Activated B cell treated with CpG ODN at 0.5 μM for 24 hours (primary cell): Measurements from ENCODE around the gene SCUBE1. TPM values are rescaled to one million over a fixed set of nuclear protein-coding genes. Genes with fewer than 3 reads are reported as not detected.

Experiments used
- ATAC-seq: fragments of 200-7000 bp; cut with Tn5 transposase; one replicate; pipeline ENCODE4 v1.10.0; 2021; ENCODE audit warnings: low read depth, mild to moderate bottlenecking, moderate library complexity
- CTCF ChIA-PET: fragments of 350-600 bp; sonication (Branson Sonifier 250); formaldehyde crosslinking; loops from one replicate; lab custom pipeline; 2021; ENCODE audit warnings: antibody characterized with exemption; lab: Charles Lee
- POLR2A ChIA-PET: fragments of 350-600 bp; sonication (Branson Sonifier 250); formaldehyde crosslinking; loops from one replicate; lab custom pipeline; 2021; ENCODE audit warnings: antibody characterized with exemption; lab: Charles Lee
- DNase-seq: peaks from one replicate; pipeline ENCODE4 v3.0.0; 2022
- H3K27ac Mint-ChIP-seq: one replicate; pipeline ENCODE4 v1.8.0; 2020; ENCODE audit warnings: mixed read lengths
- H3K27me3 Mint-ChIP-seq: one replicate; pipeline ENCODE4 v1.8.0; 2021; ENCODE audit warnings: mixed read lengths
- H3K36me3 Mint-ChIP-seq: one replicate; pipeline ENCODE4 v1.8.0; 2021; ENCODE audit warnings: low read depth, mixed read lengths
- H3K4me1 Mint-ChIP-seq: one replicate; pipeline ENCODE4 v1.8.0; 2021; ENCODE audit warnings: mixed read lengths
- H3K4me3 Mint-ChIP-seq: one replicate; pipeline ENCODE4 v1.8.0; 2020; ENCODE audit warnings: mild to moderate bottlenecking, mixed read lengths
- H3K9me3 Mint-ChIP-seq: one replicate; pipeline ENCODE4 v1.8.0; 2020; ENCODE audit warnings: mixed read lengths
- intact Hi-C: fragments of 100-400 bp; cut with micrococcal nuclease; formaldehyde crosslinking; loops from one replicate; pipeline ENCODE4 v1.15.1; 2024
- total RNA-seq: library from RNA; stranded (reverse); gene quantifications from 2 replicates; pipeline ENCODE4 v1.2.3, GENCODE V29; 2022
- TF ChIP-seq, protein P1 (sequence below): fragments of 200-600 bp; IDR thresholded peaks from one replicate; pipeline ENCODE4 v1.8.0; 2022; ENCODE audit warnings: antibody characterized with exemption, mild to moderate bottlenecking

Gene SCUBE1
- total RNA-seq, 1 donor from 2014 or later: not detected

GRCh38 chr22:43384863-43385262 is 41.7 kb upstream of the SCUBE1 start:
- ChIA-PET POLR2A (no interaction called here), CTCF (interaction anchor here (1.1 to 2.5 kb wide), 2 partner anchors 10 to 153 kb away, joined by 4 to 8 read pairs; no protein-coding TSS in a partner anchor)
- no peak overlapping the region for H3K27ac Mint-ChIP-seq
- no peak overlapping the region for H3K4me3 Mint-ChIP-seq
- ATAC-seq (no peak), DNase-seq (no peak)
- no peaks in the 10 kb centered on the region for H3K9me3 Mint-ChIP-seq
- peaks cover 6% of the 10 kb centered on the region for H3K4me1 Mint-ChIP-seq
- no peaks in the 10 kb centered on the region for H3K36me3 Mint-ChIP-seq
- intact Hi-C loops: loop anchor here (1.0 to 10.0 kb wide), 2 partner anchors 111 to 500 kb away; no protein-coding TSS in a partner anchor
- TF ChIP-seq, protein P1, sequence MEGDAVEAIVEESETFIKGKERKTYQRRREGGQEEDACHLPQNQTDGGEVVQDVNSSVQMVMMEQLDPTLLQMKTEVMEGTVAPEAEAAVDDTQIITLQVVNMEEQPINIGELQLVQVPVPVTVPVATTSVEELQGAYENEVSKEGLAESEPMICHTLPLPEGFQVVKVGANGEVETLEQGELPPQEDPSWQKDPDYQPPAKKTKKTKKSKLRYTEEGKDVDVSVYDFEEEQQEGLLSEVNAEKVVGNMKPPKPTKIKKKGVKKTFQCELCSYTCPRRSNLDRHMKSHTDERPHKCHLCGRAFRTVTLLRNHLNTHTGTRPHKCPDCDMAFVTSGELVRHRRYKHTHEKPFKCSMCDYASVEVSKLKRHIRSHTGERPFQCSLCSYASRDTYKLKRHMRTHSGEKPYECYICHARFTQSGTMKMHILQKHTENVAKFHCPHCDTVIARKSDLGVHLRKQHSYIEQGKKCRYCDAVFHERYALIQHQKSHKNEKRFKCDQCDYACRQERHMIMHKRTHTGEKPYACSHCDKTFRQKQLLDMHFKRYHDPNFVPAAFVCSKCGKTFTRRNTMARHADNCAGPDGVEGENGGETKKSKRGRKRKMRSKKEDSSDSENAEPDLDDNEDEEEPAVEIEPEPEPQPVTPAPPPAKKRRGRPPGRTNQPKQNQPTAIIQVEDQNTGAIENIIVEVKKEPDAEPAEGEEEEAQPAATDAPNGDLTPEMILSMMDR: no peak
- peaks cover 22% of the 10 kb centered on the region for H3K27me3 Mint-ChIP-seq

- intact Hi-C loops: loop anchor here (10.0 kb wide), 1 partner anchor 503 kb away; no protein-coding TSS in a partner anchor
- Mint-ChIP-seq H3K4me3 (no peak overlapping the region), H3K36me3 (no peaks in the 10 kb centered on the region), H3K27me3 (peaks cover 29% of the 10 kb centered on the region), H3K4me1 (peaks cover 5% of the 10 kb centered on the region), H3K27ac (no peak overlapping the region), H3K9me3 (no peaks in the 10 kb centered on the region)
- ATAC-seq (no peak), DNase-seq (no peak)
- TF ChIP-seq, protein P1: no peak
- POLR2A ChIA-PET: interaction anchor here (0.6 kb wide), 1 partner anchor 9 kb away, joined by 7 read pairs; no protein-coding TSS in a partner anchor
- CTCF ChIA-PET: interaction anchor here (1.4 kb wide), 1 partner anchor 69 kb away, joined by 3 read pairs; no protein-coding TSS in a partner anchor
These were observed 38.5 kb upstream of the SCUBE1 start for GRCh38 chr22:43381693-43382092.

DNA sequence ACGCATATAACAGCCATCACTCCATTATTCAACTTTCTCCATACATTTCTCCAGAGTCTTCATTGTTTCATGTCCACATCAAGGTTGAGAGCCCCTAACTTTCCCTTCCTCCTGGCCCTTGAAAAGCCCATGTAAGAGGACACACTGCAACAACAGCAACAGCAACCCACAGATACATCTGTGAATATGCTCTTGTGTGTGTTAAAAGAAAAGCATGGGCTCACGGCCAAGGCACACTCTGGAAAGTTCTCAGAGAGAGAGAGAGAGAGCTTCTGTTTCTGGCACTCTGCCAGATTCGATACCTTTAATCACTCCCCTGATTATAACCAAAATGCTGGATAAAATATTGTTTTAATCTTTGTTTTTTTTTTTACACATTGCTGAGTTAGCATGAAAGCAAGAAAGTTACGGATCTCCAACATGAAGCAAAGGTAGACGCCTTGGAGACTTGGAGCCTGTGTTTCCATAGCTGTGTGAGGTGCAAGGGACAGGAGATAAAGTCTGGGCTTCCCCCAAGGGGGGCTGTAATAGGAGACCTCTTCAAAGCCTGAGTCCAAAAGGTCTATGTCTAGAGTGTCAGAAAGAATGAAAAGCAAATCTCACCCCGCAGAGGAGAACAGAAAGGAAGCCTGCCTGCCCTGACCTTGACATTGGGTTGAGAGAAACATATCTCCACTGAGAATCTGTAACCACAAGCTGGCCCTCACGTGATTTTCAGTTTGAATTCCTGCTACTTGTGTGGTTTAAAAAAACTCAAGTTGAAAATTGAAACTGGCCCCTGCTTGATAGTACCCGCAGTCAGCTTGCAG is 34.9 kb upstream of the SCUBE1 start:
- intact Hi-C loops: no loop called here
- no peak for ATAC-seq
- ChIA-PET POLR2A (no interaction called here), CTCF (interaction anchor here (1.1 kb wide), 1 partner anchor 10 kb away, joined by 3 read pairs; no protein-coding TSS in a partner anchor)
- DNase-seq: no peak
- TF ChIP-seq, protein P1: no peak
- Mint-ChIP-seq H3K27ac (no peak overlapping the region), H3K27me3 (peaks cover 44% of the 10 kb centered on the region), H3K36me3 (no peaks in the 10 kb centered on the region), H3K4me1 (no peaks in the 10 kb centered on the region), H3K9me3 (peaks cover 8% of the 10 kb centered on the region), H3K4me3 (no peak overlapping the region)

DNA sequence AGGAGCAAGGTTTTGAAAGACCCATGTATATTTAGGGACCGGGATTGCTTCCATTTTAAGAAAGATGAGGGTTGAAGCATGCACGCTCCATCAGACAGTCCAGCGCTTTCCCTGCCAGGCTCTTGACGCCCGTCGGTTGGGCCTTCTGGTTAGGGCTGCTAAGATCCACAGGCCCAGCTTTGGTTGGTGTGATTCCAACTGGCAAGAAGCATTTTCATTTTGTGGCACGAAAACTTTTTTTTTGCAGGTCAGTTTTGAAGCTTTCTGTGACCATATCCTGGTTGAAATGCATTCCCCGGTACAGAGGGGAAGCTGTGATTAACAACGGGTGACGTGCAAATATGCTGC is 34.4 kb upstream of the SCUBE1 start:
- H3K4me1 Mint-ChIP-seq: no peaks in the 10 kb centered on the region
- ChIA-PET CTCF (interaction anchor here (1.1 kb wide), 1 partner anchor 11 kb away, joined by 3 read pairs; no protein-coding TSS in a partner anchor), POLR2A (no interaction called here)
- H3K4me3 Mint-ChIP-seq: no peak overlapping the region
- intact Hi-C loops: no loop called here
- peaks cover 8% of the 10 kb centered on the region for H3K9me3 Mint-ChIP-seq
- H3K27ac Mint-ChIP-seq: no peak overlapping the region
- no peak for DNase-seq
- peaks cover 44% of the 10 kb centered on the region for H3K27me3 Mint-ChIP-seq
- ATAC-seq: no peak
- H3K36me3 Mint-ChIP-seq: no peaks in the 10 kb centered on the region
- TF ChIP-seq, protein P1: no peak
